NOMO-1 treated with dmso at 0.1 percent for 144 hours (cell line): ENCODE data around the gene HMGCLL1.

Experiments
- DNase-seq: peaks from one replicate; lab custom pipeline; 2025; ENCODE audit not compliant: unreplicated experiment; lab: John Stamatoyannopoulos, UW

Gene HMGCLL1

GRCh38 chr6:55447891-55448290, 131.1 kb downstream of the HMGCLL1 start:
- no peak for DNase-seq

- no peak for DNase-seq
Measured at GRCh38 chr6:55445648-55446204, 133.3 kb downstream of the HMGCLL1 start.

- no peak for DNase-seq
Measured at GRCh38 chr6:55443238-55444134, 135.5 kb downstream of the HMGCLL1 start.

DNA sequence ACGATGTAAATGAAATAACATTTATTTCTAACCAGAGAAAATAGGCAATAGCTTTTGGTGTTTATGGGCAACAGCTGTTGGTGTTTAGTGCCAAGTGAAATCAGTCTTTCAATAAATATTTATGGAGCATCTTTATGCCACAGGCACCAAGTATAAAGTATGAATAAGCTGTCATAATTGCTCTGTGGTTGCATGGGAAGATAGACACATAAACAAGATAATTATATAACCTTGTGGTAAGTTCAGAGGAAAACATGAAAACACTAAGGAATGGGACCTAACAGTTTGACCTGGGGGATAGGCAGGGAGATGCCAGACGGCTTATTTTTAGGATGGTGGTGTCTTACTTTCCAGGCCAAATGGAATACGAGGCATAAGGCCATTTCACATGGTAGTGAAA, 140.8 kb downstream of the HMGCLL1 start:
- no peak for DNase-seq

DNA sequence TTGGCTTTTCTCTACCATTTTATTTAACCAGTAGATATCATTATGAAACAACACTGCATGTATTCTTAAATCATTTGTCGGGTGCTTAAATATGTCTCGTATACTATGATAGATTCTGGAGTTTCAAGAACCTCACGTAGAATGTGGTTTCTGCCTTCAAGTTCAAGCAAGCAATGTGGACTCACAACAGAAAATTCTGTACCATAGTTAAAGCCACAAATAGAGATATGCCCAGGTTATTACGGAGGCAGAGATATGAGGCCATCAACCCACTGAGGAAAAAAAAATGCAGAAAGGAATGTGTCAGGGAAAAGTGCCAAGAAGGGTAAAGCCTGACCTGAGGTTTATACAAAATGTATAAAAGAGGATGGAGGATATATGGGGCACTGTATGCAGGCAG, 141.9 kb downstream of the HMGCLL1 start:
- DNase-seq: no peak

- no peak for DNase-seq
Measured at GRCh38 chr6:55433446-55434130, 145.4 kb downstream of the HMGCLL1 start.

GRCh38 chr6:55423933-55424332, 155.1 kb downstream of the HMGCLL1 start:
- DNase-seq: no peak

DNA sequence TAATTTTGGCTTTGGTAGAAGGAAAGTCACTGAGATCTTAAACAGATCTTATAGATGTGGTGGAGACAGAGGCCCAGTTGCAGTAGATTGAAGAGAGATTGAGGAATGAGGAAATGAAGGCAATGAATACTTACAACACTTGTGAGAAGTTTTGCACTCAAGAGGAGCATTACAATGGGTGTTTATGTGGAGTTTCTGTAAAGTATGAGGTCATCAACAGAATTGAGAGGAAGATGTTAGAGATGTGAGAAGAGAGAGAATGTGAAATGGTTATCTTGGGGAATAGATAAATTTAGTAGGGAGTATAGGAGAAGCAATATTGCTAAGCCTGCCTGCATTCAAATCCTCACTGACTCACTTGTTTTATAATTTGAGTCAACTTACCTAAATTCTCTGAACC, 168.3 kb downstream of the HMGCLL1 start:
- DNase-seq: no peak

DNA sequence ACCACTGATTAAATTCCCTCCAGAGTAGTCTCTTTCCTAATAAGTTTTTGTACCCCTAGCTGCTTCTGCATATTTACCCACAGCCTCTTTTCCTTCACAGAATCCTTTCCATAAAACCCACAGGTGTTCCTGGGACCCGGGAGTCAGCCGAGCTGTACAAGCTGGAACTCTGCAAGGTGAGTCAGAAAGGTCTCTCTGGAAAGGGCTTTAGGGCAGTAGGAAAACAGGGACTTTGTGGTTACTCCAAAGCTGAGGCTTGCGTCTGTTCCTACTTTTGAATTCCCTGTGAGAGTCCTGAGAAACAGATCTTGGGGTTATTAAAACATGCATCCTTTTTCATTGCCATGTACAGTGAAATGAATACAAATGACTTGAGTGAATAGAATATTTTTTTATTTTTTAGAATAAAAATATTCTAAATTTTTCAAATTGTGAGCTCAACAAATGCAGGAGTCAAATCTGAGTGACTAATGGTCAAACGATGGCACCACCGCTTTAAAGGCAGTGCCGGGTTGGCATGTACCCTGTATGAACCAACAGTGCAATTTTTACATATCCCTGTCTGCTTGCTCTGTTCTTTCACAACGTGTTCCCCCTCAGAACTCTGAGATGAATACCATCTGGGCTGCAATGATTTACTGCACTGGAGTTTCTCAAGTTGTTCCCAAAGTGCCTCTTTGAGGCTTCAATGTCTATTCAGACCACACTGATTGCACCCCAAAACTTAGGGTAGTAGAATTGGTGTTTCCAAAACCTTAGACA, 173.3 kb downstream of the HMGCLL1 start:
- no peak for DNase-seq

GRCh38 chr6:55399351-55399750, 179.6 kb downstream of the HMGCLL1 start:
- DNase-seq: no peak

GRCh38 chr6:55397986-55398385, 181.0 kb downstream of the HMGCLL1 start:
- DNase-seq: no peak

- no peak for DNase-seq
Measured at GRCh38 chr6:55395871-55396270, 183.1 kb downstream of the HMGCLL1 start.

DNA sequence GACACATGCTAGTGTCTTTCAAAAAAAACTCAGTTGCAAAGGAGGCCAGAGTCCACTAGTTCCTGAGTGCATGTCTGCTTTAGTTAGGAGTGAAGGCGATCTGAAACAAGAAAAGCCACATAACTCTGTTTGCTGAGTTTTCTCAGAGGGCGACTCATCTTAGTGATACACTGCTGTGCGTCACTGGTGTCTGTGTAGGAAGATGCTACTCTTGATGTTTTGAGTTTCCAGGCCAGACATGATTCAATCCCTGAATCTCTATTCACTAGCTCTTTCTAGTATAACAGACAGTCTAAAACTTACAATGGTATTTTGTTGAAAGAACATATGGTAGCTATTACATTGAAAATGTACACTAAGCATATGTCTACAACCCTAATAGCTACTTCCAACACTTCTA, 190.8 kb downstream of the HMGCLL1 start:
- DNase-seq: no peak
